Progenitor cell of endocrine pancreas (in vitro differentiated cells): Measurements from ENCODE around the gene AGBL1. TPM values are rescaled to one million over a fixed set of nuclear protein-coding genes. Genes with fewer than 3 reads are reported as not detected.
A peak's percentile ranks its signal among the peaks of the same experiment; 100 is the strongest.

Experiments
- DNase-seq: peaks from one replicate; pipeline ENCODE4 v3.0.0; 2021; ENCODE audit warnings: low spot score; ENCODE audit not compliant: unreplicated experiment
- H3K27ac Mint-ChIP-seq: 2 replicates; pipeline ENCODE4 v1.8.0; 2021; ENCODE audit warnings: mild to moderate bottlenecking, moderate library complexity, mixed read lengths
- H3K27me3 Mint-ChIP-seq: 2 replicates; pipeline ENCODE4 v1.8.0; 2021; ENCODE audit warnings: mixed read lengths
- H3K36me3 Mint-ChIP-seq: 2 replicates; pipeline ENCODE4 v1.8.0; 2022; ENCODE audit warnings: mixed read lengths; ENCODE audit not compliant: insufficient read depth
- H3K4me1 Mint-ChIP-seq: 2 replicates; pipeline ENCODE4 v1.8.0; 2021; ENCODE audit warnings: low read depth, mixed read lengths
- H3K4me3 Mint-ChIP-seq: 2 replicates; pipeline ENCODE4 v1.8.0; 2021; ENCODE audit warnings: low read depth, mild to moderate bottlenecking, moderate library complexity, mixed read lengths
- H3K9me3 Mint-ChIP-seq: 2 replicates; pipeline ENCODE4 v1.8.0; 2021; ENCODE audit warnings: low read depth, mixed read lengths
- total RNA-seq: library from RNA; stranded (reverse); gene quantifications from 2 replicates; pipeline ENCODE4 v1.2.1, GENCODE V29; 2021
- TF ChIP-seq, protein P1 (sequence below): fragments of 200-600 bp; sonication (generic); IDR thresholded peaks from one replicate; pipeline ENCODE4 v1.5.0; 2021; ENCODE audit warnings: antibody characterized with exemption, mild to moderate bottlenecking; ENCODE audit not compliant: unreplicated experiment

Gene AGBL1
- total RNA-seq, 1 donor from 2014 or later = not detected

DNA sequence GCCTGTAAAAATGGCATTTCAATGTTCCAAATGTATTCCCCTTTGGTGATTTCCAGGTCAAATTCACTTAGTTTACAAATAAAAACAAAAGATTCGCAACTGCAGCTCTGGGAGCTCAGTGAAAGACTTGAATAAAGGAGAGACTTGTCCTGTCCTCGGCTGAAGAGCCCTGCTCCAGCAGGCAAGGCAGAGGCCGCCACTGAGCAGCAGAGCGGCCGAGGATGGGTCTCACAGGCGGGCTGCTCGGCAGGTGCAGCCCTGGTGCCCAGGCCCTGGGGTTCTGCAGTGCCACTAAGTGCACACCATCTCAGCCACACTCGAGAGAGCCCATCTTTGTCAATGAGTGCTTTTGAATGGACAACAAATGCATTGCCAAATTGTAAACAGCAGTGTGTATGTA lies 856.2 kb downstream of the AGBL1 start:
- peaks cover 5% of the 10 kb centered on the region for H3K4me1 Mint-ChIP-seq
- H3K9me3 Mint-ChIP-seq = no peaks in the 10 kb centered on the region
- TF ChIP-seq, protein P1, sequence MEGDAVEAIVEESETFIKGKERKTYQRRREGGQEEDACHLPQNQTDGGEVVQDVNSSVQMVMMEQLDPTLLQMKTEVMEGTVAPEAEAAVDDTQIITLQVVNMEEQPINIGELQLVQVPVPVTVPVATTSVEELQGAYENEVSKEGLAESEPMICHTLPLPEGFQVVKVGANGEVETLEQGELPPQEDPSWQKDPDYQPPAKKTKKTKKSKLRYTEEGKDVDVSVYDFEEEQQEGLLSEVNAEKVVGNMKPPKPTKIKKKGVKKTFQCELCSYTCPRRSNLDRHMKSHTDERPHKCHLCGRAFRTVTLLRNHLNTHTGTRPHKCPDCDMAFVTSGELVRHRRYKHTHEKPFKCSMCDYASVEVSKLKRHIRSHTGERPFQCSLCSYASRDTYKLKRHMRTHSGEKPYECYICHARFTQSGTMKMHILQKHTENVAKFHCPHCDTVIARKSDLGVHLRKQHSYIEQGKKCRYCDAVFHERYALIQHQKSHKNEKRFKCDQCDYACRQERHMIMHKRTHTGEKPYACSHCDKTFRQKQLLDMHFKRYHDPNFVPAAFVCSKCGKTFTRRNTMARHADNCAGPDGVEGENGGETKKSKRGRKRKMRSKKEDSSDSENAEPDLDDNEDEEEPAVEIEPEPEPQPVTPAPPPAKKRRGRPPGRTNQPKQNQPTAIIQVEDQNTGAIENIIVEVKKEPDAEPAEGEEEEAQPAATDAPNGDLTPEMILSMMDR = peak; percentile 17
- no peak overlapping the region for H3K27ac Mint-ChIP-seq
- no peaks in the 10 kb centered on the region for H3K36me3 Mint-ChIP-seq
- no peak for DNase-seq
- H3K27me3 Mint-ChIP-seq = no peaks in the 10 kb centered on the region
- H3K4me3 Mint-ChIP-seq = no peak overlapping the region

DNA sequence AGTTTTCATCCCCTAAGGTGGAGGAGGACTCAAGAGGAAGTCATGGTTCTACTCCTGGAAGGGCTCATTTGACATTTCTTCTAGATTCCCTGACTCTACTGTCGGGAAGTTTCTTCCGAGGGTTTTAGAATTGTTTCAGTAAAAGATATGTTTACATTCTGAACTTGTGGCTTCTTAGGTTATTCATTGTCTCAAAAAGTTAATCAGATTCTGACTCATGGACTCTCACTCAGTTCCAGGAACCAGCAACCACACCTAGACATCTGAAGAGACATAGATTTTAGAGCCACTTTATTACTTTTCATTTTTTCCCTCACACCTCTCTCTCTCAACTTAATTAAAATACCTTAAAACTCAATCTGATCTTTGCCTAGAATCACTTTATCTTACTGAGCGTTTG lies 862.6 kb downstream of the AGBL1 start:
- TF ChIP-seq, protein P1 = no peak
- Mint-ChIP-seq H3K27me3 (peaks cover 12% of the 10 kb centered on the region), H3K4me3 (no peak overlapping the region), H3K4me1 (no peaks in the 10 kb centered on the region), H3K27ac (no peak overlapping the region), H3K36me3 (no peaks in the 10 kb centered on the region), H3K9me3 (no peaks in the 10 kb centered on the region)
- DNase-seq = no peak

DNA sequence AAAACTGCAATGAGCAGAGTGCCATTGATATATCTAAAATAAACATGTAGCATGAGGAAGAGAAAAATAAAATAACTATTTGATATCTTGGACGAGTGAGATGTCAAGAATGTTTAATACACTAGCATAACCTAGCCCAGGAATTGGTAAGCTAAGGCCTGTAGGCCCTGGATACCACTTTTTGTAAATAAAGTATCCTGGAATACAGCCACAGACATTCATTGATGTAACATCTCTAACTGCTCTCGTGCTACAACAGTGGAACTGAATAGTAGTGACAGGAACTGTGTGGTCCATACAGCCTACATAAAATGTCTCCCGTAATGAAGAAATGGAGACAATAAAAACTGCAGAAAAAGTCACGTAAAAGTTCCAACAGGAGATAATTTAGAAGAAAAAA lies 869.0 kb downstream of the AGBL1 start:
- no peaks in the 10 kb centered on the region for H3K9me3 Mint-ChIP-seq
- DNase-seq = no peak
- H3K27ac Mint-ChIP-seq = no peak overlapping the region

DNA sequence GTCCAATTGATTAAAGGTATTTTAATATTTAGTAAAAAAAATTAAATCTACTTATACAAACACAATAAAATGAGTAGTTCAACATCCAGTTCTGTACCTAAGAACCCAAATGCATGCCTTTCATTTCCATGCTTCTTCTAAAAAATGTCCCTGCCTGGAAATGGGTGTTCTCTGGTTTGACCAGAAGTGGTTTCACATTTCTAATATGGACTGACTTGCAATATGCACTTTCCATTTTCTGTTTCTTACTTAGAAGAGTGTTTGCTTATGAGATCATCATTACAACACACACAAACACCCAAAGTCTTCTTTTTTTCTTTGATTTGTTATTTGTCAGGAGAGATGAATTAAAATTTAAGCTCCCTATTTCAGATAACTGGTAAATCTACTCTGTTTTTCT lies 879.6 kb downstream of the AGBL1 start:
- DNase-seq = no peak
- Mint-ChIP-seq H3K9me3 (no peaks in the 10 kb centered on the region), H3K4me3 (no peak overlapping the region), H3K4me1 (peaks cover 5% of the 10 kb centered on the region), H3K27me3 (no peaks in the 10 kb centered on the region), H3K27ac (no peak overlapping the region), H3K36me3 (no peaks in the 10 kb centered on the region)
- TF ChIP-seq, protein P1 = no peak

More for the DNA sequence above, 869.0 kb downstream of the AGBL1 start:
- H3K4me1 Mint-ChIP-seq = no peaks in the 10 kb centered on the region
- H3K4me3 Mint-ChIP-seq = no peak overlapping the region
- TF ChIP-seq, protein P1 = no peak
- H3K36me3 Mint-ChIP-seq = no peaks in the 10 kb centered on the region
- no peaks in the 10 kb centered on the region for H3K27me3 Mint-ChIP-seq

DNA sequence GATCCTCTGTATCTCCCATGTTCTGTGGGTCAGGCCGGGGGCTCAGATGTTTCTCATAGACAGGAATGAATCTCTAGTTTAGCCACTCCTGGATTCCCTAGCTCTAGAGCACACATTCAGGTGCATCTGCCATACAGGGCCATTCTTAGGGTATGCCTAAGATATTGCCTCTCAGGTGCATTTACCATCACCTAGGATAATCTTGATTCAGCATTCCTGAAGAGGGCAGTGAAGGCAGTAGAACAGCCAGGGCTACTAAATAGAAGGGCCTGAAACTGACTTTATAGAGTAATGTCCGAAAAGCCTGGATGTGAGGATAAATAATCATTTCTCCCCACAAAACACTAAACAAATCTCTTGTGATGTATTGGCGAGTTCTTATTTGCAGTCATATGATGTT lies 882.0 kb downstream of the AGBL1 start:
- H3K27me3 Mint-ChIP-seq = no peaks in the 10 kb centered on the region
- no peak for DNase-seq

More for the DNA sequence above, 882.0 kb downstream of the AGBL1 start:
- Mint-ChIP-seq H3K4me1 (peaks cover 5% of the 10 kb centered on the region), H3K27ac (no peak overlapping the region), H3K4me3 (no peak overlapping the region), H3K36me3 (no peaks in the 10 kb centered on the region), H3K9me3 (no peaks in the 10 kb centered on the region)
- TF ChIP-seq, protein P1 = no peak
